ENCODE measurements around the gene PTP4A2. TPM values are rescaled to one million over a fixed set of nuclear protein-coding genes. Genes with fewer than 3 reads are reported as not detected.

PTP4A2 gene
- total RNA-seq, result 155 to 204 TPM (median 197 TPM) in 3 replicates
- long read RNA-seq, transcript PTP4A2-221 (6 exons, 3,921 nt), result major isoform, 192 of 251 reads
- long read RNA-seq, partial matches to known transcripts, result 1 of 251 reads
- long read RNA-seq, other reads (novel, unspliced or antisense), result 54 of 251 reads

DNA sequence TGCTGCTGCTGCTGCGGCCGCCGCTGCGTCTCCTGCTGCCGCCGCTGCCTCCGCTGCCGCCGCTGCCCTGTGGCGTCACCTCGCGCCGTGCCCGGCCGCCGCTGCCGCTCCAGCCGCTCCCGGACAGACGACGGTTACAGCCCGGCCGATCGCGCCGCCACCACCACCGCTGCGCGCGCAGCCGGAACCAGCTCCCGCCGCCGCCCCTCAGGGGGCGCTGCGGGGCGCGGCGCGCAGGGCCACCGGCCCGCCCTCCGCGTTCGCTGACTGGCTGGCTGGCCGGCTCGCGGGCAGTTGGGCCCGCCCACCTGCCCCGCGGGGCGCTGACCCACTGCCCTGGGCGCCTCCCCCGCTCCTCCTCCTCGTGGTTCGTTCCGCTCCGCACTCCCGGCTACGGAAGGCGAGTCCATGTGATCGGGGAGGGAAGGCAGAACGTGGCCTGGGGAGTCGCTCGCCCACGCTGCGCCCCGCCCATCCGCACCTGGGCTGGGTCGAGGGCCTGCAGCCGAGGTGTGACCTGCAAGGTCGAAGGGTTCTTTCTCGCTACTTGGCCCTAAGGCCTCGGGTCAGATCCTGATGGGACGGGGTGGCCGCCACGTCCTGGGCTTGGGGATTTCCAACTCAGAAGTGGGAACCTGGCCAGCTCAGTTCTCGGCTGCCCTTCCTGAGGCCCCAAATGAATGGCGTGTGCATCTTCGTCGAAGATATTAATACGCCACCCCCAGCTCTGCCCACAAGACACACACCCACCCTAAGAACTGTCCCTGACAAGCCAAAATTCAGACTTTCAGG, at the start of gene PTP4A2:
TSS of gene PTP4A2 (minus strand) at position 185 of the 792 bp plus-strand sequence. CDS start 19,303 bp downstream, outside the sequence.
- Mint-ChIP-seq H3K4me1 (ENCODE audit: low read depth) (peaks cover 56% of the 10 kb centered on the region), H3K27ac (ENCODE audit: unreplicated experiment) (peak within 1 kb of the TSS; percentile 98), H3K27me3 (ENCODE audit: low read depth) (no peaks in the 10 kb centered on the region), H3K36me3 (ENCODE audit: low read depth) (no peaks in the 10 kb centered on the region), H3K4me3 (ENCODE audit: unreplicated experiment) (peak within 1 kb of the TSS; percentile 97), H3K9me3 (ENCODE audit: low read depth) (no peaks in the 10 kb centered on the region)
- TF ChIP-seq, protein P1, sequence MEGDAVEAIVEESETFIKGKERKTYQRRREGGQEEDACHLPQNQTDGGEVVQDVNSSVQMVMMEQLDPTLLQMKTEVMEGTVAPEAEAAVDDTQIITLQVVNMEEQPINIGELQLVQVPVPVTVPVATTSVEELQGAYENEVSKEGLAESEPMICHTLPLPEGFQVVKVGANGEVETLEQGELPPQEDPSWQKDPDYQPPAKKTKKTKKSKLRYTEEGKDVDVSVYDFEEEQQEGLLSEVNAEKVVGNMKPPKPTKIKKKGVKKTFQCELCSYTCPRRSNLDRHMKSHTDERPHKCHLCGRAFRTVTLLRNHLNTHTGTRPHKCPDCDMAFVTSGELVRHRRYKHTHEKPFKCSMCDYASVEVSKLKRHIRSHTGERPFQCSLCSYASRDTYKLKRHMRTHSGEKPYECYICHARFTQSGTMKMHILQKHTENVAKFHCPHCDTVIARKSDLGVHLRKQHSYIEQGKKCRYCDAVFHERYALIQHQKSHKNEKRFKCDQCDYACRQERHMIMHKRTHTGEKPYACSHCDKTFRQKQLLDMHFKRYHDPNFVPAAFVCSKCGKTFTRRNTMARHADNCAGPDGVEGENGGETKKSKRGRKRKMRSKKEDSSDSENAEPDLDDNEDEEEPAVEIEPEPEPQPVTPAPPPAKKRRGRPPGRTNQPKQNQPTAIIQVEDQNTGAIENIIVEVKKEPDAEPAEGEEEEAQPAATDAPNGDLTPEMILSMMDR (IDR thresholded peaks at IDR 0.05), result peak; percentile 77
- peak; percentile 96 for DNase-seq (ENCODE audit: low spot score)

DNA sequence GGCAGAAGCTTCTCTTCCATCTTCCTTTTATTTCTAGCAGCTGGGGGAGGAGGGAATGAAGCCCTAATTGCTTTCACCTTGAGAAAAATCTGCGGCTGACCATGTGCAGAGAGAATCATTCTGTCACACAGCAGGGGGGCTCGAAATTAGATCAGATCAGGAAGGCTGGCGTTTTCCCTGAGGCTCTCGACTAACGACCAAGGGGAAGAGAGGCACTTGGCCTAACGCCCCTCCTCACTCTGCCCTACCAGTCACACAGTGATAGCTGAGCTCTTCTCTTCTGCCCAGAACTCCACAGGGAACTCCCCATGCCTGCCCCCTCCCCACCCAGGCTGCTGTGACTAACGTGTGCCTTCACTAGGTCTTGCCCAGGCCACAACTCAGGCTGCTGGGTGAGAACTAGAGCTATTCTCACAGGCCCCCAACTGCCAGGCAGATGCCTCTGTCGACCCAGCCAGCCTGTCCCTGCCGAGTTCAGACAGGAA, 49.0 kb upstream of the PTP4A2 start:
- peaks cover 3% of the 10 kb centered on the region for H3K9me3 Mint-ChIP-seq (ENCODE audit: low read depth)
- H3K27ac Mint-ChIP-seq (ENCODE audit: unreplicated experiment), result no peak overlapping the region
- H3K4me1 Mint-ChIP-seq (ENCODE audit: low read depth), result peaks cover 31% of the 10 kb centered on the region
- no peaks in the 10 kb centered on the region for H3K36me3 Mint-ChIP-seq (ENCODE audit: low read depth)
- H3K4me3 Mint-ChIP-seq (ENCODE audit: unreplicated experiment), result no peak overlapping the region
- no peaks in the 10 kb centered on the region for H3K27me3 Mint-ChIP-seq (ENCODE audit: low read depth)
- TF ChIP-seq, protein P1 (IDR thresholded peaks at IDR 0.05), result no peak
- no peak for DNase-seq (ENCODE audit: low spot score)

DNA sequence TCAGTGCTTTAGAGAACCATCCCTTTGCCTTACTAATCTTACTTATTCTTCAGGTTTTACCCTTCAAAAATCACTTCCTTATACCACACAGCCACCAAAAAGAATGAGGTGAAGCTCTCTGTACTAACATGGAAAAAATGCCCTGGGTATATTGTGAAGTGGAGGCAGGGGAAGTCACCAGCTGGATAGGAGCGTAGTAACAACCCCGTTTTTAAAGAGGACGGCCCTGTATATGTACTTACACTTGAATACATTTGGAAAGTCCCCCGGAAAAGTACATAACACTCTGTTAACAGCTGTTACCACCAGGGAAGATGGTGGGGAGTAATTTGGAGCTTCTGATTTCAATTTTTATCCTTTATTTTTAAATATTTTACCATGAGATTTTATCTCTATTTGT, 47.3 kb upstream of the PTP4A2 start:
- Mint-ChIP-seq H3K9me3 (ENCODE audit: low read depth) (peaks cover 3% of the 10 kb centered on the region), H3K36me3 (ENCODE audit: low read depth) (no peaks in the 10 kb centered on the region), H3K27me3 (ENCODE audit: low read depth) (no peaks in the 10 kb centered on the region), H3K27ac (ENCODE audit: unreplicated experiment) (peak overlapping the region; percentile 74), H3K4me1 (ENCODE audit: low read depth) (peaks cover 30% of the 10 kb centered on the region), H3K4me3 (ENCODE audit: unreplicated experiment) (no peak overlapping the region)
- TF ChIP-seq, protein P1 (IDR thresholded peaks at IDR 0.05), result no peak
- DNase-seq (ENCODE audit: low spot score), result no peak

DNA sequence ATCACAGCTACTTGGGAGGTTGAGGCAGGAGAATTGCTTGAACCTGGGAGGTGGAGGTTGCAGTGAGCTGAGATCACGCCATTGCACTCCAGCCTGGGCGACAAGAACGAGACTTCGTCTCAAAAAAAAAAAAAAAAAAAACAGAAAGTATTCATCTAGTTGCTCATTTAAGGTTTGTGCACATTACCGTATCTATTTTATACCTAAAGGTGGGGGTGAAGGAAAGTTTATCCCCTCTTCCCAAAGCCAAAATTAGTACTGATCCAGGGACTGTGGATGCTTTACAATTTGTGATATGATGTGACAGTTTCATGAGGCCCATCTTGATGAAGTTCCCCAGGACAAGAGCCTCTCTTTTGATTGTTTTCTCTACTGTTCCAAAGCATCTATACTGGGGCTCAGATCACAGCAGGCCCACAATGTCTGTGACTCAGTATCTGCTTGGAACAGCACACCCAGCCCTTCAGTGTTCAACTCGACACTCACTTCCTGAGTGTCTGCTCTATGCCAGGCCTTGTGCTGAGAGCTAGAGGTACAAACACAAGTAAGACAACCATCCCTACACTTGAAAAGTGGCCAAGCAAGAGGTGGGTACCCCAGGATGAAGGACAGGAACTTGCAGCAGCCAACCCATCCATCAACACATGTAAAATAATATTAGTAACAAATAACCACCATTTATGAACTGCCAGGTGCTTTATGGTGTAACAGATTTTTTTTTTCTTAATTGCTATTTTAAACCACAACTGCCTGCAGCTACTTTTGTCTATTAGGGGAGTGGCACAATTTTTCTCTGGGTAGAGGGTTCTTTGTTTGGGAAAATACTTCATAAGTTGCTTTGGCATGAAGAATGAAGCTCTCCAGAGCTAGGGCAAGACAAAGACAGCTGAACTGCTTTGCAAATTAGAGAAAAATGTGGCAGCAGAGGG, 46.5 kb upstream of the PTP4A2 start:
- TF ChIP-seq, protein P1 (IDR thresholded peaks at IDR 0.05), result no peak
- H3K27ac Mint-ChIP-seq (ENCODE audit: unreplicated experiment), result peak overlapping the region; percentile 90
- H3K4me1 Mint-ChIP-seq (ENCODE audit: low read depth), result peaks cover 30% of the 10 kb centered on the region
- no peaks in the 10 kb centered on the region for H3K36me3 Mint-ChIP-seq (ENCODE audit: low read depth)
- no peak for DNase-seq (ENCODE audit: low spot score)
- H3K27me3 Mint-ChIP-seq (ENCODE audit: low read depth), result no peaks in the 10 kb centered on the region
- no peak overlapping the region for H3K4me3 Mint-ChIP-seq (ENCODE audit: unreplicated experiment)
- H3K9me3 Mint-ChIP-seq (ENCODE audit: low read depth), result peaks cover 3% of the 10 kb centered on the region

DNA sequence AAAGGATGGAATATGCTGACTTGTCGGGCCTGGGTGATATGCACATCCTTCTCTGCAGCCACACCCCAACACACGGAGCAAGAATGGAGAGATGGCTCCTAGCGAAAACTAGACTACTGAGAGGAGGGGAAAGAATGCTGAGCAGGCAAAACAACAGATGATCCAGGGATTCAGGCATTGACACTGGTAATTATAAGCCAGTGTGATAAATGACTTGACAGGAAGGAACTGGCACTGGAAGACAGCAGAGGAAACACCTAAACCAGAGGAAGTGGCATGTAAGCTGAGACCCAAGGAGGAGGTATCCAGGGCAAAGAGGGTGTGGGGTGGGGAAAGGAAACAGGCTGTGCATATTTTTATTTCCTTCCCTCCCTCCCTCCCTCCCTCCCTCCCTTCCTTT, 43.8 kb upstream of the PTP4A2 start:
- Mint-ChIP-seq H3K4me3 (ENCODE audit: unreplicated experiment) (no peak overlapping the region), H3K27me3 (ENCODE audit: low read depth) (no peaks in the 10 kb centered on the region), H3K27ac (ENCODE audit: unreplicated experiment) (no peak overlapping the region), H3K9me3 (ENCODE audit: low read depth) (peaks cover 3% of the 10 kb centered on the region), H3K4me1 (ENCODE audit: low read depth) (peaks cover 37% of the 10 kb centered on the region), H3K36me3 (ENCODE audit: low read depth) (no peaks in the 10 kb centered on the region)
- no peak for DNase-seq (ENCODE audit: low spot score)
- TF ChIP-seq, protein P1 (IDR thresholded peaks at IDR 0.05), result no peak
